NCI-H1092 treated with DMSO at 0.1 percent for 48 hours (cell line): ENCODE measurements around the gene RPL37A.

ENCODE experiments used
- DNase-seq: peaks from one replicate; lab custom pipeline; 2025; lab: John Stamatoyannopoulos, UW

The RPL37A gene

DNA sequence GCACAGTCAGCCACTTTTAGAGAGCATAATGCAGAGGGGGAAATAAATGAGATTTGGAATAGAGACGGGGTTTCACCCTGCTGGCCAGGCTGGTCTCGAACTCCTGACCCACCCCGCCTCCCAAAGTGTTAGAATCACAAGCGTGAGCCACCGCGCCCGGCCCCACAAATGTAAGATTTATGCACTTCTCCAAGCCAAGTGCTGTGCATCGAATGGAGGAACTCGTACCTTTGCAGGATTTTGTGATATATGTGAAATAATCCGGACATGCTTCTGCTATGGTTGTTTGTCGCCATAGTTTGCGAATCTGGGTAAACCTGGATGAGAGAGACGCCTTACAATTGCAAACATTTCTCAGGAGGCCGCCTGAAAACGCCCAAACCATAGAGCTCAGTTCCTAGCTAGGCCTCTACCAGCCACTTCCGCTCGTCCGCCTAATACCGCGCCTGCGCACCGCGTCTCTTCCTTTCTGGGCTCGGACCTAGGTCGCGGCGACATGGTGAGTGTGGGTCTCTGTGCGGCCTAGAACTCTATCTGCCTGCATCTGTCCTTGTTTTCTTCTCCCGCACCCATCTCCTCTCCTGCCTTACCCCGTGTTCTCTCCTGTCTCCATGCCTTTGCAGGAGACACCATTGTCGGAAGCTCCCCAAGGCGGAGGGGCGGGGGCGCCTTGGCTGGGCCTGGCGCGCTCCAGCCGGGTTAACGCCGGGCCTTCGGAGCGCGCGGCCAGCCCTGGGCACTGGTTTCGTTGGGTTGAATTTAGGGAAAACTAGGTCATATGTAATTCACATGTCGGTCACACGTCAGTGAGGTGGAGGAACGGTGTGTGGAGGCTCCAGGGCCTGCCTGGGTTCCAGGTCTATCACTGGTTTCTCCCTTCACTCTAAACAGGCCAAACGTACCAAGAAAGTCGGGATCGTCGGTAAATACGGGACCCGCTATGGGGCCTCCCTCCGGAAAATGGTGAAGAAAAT, at the start of gene RPL37A:
Gene RPL37A, plus strand, starts transcription at position 466 of the 974 bp plus-strand sequence. Its CDS starts 31 bp downstream, at position 497.
- peak; percentile 94 for DNase-seq

DNA sequence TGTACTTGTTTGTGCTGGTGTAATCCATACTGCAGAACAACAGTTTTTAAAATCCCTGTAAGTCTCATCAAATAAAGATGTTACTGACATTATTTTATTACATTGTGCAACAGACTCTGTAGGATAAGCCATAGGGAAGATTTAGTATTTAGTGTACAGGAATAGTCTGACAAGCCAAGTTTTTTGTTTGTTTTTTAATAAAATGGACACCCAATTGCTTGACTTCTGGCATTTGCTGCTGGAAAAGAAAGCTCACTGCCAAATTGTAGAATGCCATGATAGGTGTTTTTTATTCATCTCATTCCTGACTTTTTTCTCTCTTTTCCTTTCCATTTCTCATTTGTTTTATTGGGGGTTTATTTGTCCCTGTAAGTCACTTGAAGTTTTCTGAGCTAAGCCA, 48.3 kb upstream of the RPL37A start:
- DNase-seq = no peak

DNA sequence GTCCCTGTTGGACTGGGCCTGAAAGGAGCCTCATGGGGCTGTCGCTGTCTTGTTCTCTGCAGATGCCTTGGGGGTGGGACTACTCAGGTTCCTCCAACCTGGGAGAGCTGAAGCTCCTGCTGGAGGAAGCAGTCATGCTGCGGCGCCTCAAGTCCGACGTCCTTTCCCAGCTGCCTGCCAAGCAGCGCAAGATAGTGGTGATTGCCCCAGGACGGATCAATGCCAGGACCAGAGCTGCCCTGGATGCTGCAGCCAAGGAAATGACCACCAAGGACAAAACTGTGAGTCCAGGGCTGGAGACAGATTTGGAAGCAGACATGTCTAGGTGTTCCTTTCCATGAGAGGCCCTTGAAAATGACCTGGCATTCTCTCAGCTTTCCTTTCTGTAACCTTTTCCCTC, 47.9 kb upstream of the RPL37A start:
- DNase-seq = no peak

DNA sequence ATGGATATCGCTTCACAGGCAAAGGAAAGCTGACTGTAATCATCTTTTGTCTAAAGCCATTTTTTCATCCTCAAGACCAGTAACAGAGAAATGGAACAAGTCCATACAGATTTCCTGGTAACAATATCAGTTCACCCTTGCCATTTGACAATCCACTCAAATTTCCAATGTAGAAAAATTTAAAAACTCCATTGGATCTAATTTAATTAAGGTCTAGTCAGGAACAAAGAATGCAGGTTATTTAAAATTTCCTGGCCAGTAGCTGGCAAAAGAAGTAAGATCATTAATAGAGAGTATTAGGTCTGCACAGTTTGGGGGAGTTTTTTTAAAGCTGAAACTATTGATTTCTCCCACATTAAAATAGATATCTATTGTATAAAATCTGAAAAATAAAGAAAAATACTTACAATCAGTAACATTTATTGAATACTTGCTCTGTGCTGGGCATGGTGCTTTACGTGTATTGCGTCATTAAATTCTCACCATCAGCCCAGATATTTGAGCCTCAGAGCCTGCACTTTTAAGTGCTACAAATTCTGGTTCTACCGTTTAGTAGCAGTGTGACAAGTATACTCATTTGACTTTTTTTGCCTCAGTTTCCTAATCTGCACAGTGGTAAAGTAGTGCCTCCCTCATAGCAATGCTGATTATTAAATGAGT, 44.6 kb upstream of the RPL37A start:
- no peak for DNase-seq

DNA sequence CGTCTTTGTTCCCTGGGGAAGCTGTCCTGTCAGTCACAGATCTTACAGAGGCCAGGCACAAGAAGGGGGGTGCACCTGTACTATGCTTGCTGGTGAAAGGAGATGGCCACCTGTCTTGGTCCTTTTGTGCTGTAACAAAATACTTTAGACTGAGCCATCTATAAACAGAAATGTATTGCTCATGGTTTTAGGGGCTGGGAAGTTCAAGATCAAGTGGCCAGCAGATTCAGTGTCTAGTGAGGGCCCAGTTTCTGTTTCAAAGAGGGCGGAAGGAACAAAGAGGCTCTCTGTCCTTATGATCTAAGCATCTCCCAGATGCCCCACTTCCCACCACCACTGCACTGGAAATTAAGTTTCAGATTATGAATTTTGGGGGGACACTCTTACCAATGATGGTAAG, 35.5 kb upstream of the RPL37A start:
- DNase-seq = no peak

DNA sequence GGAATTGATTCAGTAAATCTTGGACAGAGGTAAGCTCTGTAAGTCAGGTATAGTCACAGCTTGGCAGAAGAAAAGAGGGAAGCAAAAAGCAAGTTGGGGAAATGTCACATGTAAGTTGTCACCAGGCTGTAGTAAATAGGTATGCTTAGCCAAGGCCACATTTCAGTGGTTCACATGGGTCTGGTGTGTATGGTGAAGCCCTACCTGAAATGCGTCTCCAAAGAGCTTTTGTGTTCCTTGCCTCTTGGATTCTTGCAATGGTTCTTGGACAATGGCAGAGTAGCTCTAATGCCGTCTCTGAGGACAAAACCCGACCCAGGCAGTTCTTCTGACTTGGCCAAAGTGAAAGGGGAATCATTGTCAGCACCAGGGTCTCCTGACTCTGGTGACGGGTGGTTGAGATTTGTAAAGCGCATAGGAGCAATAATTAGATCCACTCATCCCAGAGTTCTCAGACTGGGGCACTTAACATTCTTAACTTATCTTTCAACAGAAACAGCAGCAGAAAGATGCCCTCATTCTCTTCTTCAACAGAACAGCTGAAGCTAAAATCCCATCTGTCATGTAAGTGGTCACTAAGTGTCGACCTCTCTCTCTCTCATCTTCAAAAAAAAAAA, 34.4 kb upstream of the RPL37A start:
- DNase-seq = no peak

DNA sequence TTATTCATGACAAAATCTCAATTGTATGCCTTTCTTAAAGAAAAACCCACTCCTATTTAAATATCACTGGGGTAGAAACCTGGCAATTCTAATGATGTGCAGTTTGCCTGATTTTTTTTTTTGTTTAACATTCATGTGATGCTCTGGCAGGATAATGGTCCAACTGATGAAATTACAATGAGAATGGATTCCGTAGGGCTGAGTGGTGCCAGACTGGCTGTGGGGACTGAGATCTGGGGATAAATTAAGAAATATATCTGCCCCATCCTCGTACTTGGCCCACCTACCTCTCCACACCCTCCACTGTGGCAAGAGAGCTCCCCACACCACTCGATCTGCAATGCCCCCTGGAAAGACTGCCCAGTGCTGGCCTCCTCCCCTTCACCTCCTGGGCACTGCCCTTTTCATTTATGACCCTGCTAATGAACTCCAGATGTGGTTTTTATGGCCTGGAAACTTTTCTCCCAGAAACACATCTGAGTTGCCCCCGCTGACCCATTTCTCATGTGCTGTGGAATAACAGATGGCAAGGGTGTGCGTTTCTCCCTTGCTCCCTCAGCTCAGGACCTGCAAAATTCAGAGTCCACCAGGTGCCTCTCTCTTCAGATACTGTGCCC, 33.0 kb upstream of the RPL37A start:
- DNase-seq = no peak

DNA sequence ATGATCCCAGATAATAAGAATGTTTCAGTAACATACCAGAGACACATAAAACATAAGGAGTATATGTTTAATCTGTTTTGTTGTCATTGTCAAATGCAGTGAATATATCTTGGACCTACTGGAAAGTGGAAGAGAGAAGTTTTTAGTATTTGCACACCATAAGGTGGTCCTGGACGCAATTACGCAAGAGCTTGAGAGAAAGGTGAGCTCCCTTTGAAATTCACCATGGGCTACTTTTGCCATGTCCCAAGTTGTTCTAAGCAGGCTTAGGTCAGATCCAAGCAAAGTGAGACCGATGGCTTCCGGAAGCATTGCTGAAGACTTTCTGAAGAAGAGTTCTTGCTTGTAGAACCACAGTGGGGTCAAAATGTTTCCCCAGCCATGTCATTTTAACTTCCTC, 30.8 kb upstream of the RPL37A start:
- no peak for DNase-seq

DNA sequence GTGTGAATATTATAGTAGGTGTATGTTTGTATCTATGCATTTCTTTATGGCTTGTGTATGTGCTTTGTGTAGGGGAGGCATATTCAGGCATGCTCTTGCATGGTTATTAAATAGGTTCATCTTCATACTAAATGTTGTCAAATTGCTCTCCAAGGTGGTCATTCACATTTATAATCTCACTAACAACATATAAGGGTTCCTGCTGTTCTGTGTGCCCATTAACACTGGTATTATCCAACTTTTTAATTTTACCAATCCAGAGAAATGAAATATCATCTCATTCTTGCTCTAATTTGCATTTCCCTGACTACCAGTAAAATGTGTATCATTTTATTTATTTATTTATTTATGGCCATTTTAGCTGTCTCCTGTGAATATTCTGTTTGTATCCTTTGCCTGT, 29.0 kb upstream of the RPL37A start:
- no peak for DNase-seq

DNA sequence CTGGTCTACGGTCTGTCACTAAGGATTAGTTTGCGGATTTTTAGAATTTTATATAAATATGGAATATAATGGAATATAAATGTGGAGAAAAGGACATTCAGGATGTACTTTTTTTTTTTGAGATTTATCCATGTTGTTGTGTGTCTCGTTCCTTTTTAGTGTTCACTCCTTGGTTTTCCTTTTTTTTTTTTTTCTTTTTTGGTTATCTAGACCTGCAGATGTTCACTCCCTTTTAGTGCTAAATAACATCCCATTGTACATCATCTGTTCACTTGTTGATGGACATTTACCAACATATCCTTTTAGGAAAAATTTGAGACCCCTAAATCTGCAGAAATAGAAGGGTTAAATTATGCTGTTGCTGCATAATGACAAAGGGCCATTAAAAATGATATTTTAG, 25.5 kb upstream of the RPL37A start:
- no peak for DNase-seq

DNA sequence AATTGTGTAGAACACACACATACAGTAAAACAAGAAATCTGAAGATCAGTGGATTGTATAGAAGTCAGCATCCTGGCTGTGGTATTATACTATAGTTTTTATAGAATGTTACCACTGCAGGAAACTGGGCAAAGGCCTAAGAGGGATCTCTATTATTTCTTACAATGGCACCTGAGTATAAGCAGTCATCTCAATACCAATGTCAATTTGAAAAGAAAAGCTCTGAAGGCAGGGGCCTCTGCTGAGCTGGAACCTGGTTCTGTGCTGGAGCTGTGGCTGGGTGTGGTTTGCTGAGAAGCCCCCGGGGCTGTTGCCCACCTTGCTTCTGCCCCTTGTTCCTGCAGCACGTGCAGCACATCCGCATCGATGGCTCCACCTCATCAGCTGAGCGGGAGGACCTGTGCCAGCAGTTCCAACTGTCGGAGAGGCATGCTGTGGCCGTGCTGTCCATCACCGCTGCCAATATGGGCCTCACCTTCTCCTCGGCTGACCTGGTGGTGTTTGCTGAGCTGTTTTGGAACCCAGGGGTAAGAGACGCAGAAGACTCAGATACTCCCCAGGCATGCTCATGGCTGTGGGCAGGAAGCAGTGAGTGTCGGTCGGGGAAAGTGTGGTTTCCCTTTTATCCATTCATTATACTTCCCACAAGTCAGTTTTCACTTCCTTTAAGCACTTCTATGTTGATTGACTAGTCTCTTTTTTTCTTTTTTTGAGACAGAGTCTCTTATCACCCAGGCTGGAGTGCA, 23.5 kb upstream of the RPL37A start:
- no peak for DNase-seq

DNA sequence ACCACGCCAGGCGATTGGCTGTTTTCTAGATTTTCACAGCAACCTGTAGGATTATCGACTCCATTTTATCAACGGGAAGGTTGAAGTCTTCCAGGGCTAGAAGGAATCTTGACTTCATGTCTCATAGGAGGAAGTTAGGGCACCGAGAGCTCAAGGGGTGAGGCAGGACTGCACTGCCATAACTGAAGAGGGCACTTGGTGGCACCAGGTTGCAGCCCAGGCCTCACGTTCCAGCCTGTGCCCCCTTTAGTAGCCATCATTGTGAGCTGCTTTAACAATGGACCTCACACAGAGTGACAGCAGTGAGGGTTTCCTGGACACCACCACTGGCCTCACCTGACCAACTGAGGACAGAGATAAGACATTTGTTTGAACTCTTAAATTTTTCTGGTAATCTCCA, 22.9 kb upstream of the RPL37A start:
- no peak for DNase-seq

DNA sequence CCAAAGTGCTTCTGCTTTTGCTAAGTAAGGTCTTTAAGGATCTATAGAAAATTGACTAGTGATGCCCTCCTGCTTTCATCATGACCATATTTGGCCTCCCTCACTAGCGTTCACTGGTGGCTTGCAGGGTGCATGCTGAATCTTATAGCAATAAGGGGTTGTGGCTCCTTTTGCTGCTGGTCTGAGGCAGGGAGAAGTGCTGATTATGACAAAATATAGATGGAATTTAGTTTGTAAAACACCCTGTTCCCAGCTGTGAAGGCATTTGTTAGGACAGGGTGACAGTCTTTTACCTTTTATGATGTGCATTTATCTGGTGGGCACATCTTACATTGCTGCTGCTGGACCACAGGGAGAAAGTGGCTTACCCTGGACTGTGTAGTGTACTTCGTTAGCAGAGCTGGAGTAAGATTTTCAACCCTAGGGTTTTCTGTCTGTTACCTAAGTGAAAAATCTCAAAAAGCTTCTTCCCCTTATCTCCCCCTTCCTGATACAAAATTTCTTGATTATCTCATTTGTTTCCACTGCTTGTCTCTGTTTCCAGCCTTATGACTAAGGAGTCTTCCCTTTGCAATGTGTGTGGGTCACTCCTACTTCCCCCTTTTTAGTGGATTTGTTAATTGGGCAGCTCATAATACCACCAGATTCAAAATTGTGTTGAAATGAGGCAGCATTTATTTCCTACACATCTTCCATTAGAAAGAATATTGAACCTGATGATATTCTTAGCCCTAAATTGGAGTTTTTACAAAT, 21.2 kb upstream of the RPL37A start:
- no peak for DNase-seq

DNA sequence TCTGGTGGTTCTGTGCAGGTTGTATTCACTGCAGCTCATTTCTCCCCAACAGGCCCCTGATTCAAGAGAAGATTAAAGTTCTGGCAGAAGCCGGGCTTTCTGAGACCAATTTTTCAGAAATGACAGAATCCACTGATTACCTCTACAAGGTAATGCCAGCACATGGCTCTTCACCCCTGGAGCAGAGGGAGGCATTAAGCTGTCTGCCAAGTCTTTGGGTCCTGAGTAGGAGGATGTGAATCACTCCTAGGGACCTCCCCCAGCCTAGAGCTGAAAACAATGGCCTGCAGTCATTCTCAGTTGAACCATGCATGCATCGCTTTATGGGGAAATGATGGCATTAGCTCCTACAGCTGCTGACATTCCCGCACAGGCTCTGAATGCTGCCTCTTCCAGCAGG, 20.5 kb upstream of the RPL37A start:
- DNase-seq = no peak

DNA sequence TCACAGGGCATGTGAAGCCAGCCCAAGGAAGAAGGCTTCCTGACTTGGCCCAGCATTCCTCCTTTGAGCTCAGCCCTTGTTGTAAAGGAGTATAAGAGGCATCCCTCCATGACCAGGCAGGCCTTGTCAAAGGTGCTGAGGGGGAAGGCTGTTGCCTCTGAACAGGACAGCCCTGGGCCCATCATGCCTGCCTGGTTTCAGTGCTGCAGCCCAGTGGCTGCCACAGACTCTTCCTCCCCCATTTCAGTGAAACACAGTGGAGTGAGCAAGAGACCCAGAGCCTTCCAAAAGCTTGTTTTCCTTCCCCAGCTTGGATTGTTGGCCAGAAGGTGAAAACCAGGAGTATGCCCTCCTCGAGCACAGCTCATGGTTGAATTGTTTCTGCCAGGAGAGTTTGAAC, 19.9 kb upstream of the RPL37A start:
- no peak for DNase-seq

DNA sequence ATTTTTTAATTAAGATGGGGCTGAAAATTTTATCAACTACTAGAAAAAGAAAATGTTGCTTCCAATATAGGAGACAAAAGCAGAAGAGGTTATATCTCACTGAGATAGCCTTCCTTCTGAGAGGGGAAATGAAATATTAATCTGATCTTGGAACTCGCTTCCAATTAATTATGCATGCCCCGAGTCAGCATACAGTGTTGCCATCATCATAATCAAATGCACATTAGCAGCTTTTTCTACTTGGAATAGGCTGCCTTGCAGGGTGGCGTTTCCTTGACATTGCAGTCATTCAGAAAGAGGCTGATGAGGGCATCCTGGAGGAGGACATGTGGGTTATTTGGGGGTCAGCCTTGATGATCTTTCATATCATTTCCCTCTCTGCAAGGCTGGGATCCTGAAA, 18.4 kb upstream of the RPL37A start:
- DNase-seq = no peak

DNA sequence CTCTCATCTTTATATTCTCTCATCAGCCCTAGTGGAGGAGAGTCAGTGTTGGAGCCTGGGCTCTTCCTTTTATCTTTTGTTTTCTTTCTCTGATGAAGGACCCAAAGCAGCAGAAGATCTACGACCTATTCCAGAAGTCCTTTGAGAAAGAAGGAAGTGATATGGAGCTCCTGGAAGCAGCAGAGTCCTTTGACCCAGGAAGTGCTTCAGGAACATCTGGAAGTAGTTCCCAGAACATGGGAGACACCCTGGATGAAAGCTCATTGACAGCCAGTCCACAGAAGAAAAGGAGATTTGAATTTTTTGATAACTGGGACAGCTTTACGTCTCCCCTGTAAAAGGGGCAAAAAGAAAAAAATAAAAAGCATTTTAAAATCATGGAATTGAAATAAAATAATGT, 16.0 kb upstream of the RPL37A start:
- DNase-seq = no peak

DNA sequence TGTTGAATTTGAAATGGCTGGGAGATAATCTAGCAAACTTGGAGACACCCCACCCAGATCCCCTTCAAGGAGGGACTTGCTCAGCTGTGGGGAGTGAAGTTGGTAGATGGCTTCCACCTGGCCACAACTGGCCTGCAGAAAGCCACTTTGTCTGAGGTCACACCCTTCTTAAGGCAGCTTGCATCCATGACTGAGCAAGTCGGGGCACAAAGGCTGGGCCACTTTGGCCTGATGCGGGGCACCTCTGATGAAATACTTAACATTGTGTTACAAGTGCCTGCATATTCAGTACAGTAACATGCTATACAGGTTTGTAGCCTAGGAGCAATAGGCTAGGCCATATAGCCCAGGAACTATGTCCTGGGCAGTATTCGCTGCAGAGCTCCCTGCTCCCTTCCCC, 13.4 kb upstream of the RPL37A start:
- no peak for DNase-seq

DNA sequence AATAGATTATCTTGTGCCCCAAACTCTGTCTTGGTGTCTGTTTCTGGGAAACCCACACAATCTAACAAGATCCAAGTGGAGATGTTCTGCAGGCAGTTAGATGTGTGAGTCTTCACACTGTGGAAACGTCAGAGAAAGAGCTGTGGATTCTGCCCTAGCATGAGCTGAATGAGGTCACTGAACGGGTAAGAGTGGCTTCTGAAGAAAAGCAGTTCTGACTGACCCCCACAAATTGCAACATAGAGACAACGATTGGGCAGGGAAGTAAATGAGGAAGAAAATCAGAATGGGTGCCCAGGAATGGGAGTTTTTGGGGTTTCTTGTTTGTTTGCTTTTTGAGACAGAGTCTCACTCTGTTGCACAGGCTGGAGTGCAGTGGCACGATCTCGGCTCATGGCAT, 12.9 kb upstream of the RPL37A start:
- no peak for DNase-seq

DNA sequence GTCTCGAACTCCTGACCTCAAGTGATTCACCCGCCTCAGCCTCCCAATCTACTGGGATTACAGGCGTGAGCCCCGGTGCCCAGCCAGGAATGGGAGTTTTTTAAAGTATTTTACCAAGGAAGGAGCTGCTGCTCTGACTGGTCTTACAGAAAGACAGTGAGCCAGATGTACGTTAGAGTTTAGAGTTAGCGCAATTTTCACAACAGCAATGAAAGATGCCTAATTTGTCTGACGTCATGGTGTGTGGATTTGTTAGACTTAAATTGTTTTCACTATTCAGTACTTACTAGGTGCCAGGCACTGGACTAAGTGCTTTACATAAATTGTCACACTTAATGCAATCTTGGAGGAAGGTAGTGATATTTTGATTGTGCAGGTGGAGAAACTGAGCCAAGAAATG, 12.4 kb upstream of the RPL37A start:
- DNase-seq = no peak

DNA sequence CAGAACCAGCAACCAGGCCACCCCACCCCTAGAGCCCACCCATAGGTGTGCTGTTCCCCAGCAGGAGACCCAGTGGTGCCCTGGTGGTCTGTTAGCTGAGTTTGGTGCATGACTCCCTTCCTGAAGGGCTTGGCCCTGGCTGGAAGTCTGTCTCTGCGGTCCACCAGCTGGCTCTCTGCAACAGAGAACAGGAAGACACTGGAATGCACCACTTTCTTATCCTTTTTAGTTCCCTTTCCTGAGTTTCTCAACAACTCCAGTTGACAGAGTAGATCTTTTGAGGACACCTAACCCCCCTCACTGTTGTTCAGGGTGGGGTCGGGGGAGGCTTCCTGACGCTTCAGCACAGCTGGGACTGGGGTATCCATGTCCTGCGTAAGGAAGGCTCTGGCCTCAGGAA, 11.9 kb upstream of the RPL37A start:
- no peak for DNase-seq
